HepG2 (cell line): ENCODE measurements around the gene ZNF620. TPM values are rescaled to one million over a fixed set of nuclear protein-coding genes. Genes with fewer than 3 reads are reported as not detected.

Experiments used
- ARNT2 ChIP-seq: sonication (generic); formaldehyde crosslinking; IDR thresholded peaks from 2 replicates; pipeline ENCODE4 v1.8.0; 2022; ENCODE audit warnings: mild to moderate bottlenecking, low read depth, missing genetic modification reagents, moderate library complexity
- HES4 ChIP-seq: sonication (generic); formaldehyde crosslinking; IDR thresholded peaks from 2 replicates; pipeline ENCODE4 v1.9.0; 2021; ENCODE audit warnings: mild to moderate bottlenecking, missing genetic modification reagents, borderline replicate concordance
- JARID2 ChIP-seq: sonication (generic); formaldehyde crosslinking; IDR thresholded peaks from 2 replicates; pipeline ENCODE4 v1.8.1; 2023; ENCODE audit warnings: missing genetic modification reagents, inconsistent platforms; ENCODE audit not compliant: insufficient replicate concordance
- MXI1 ChIP-seq: IDR thresholded peaks from 3 replicates; pipeline ENCODE4 v1.6.1; 2012; ENCODE audit warnings: low read depth, low read length, inconsistent platforms, borderline replicate concordance
- NFIB ChIP-seq: sonication (generic); formaldehyde crosslinking; IDR thresholded peaks from 2 replicates; pipeline ENCODE4 v1.9.0; 2021; ENCODE audit warnings: missing genetic modification reagents, mild to moderate bottlenecking, borderline replicate concordance
- NR2F6 ChIP-seq, 2 experiments: IDR thresholded peaks; 2 replicates each; pipeline ENCODE4 v1.6.1; 2016; ENCODE audit warnings: antibody characterized with exemption in 1 of 2, mild to moderate bottlenecking in 1 of 2
- PCBP1 ChIP-seq: fragments of 200-400 bp; formaldehyde crosslinking; IDR thresholded peaks from 2 replicates; pipeline ENCODE4 v1.6.1; 2017; ENCODE audit warnings: mild to moderate bottlenecking, low read depth, low read length, borderline replicate concordance
- SAP130 ChIP-seq: IDR thresholded peaks from 2 replicates; pipeline ENCODE4 v1.6.1; 2016; ENCODE audit warnings: low read depth
- SNAI1 ChIP-seq: sonication (generic); formaldehyde crosslinking; IDR thresholded peaks from 2 replicates; pipeline ENCODE4 v1.5.0; 2020; ENCODE audit warnings: mild to moderate bottlenecking, missing genetic modification reagents, borderline replicate concordance
- SOX5 ChIP-seq: IDR thresholded peaks from 2 replicates; pipeline ENCODE4 v1.6.1; 2016; ENCODE audit warnings: borderline replicate concordance
- ZNF138 ChIP-seq: sonication (generic); formaldehyde crosslinking; IDR thresholded peaks from 2 replicates; pipeline ENCODE4 v1.5.0; 2020; ENCODE audit warnings: mild to moderate bottlenecking, low read depth, missing genetic modification reagents
- ZNF737 ChIP-seq: sonication (generic); formaldehyde crosslinking; IDR thresholded peaks from 2 replicates; pipeline ENCODE4 v1.5.0; 2020; ENCODE audit warnings: missing genetic modification reagents, mild to moderate bottlenecking, borderline replicate concordance
- ZSCAN31 ChIP-seq: sonication (generic); formaldehyde crosslinking; IDR thresholded peaks from 2 replicates; pipeline ENCODE4 v1.5.0; 2020; ENCODE audit warnings: low read depth, mild to moderate bottlenecking, missing genetic modification reagents
- polyA plus RNA-seq, 8 experiments: library from polyadenylated mRNA; depleted of rRNA in 3 of 8; stranded (reverse) in 7 of 8; unstranded in 1 of 8; fragments of >200 nt; fragmentation: Illumina TruSeq in 4 of 8; extraction: Trizol in 4 of 8; gene quantifications; 2 replicates each; pipeline versions ENCODE4 v1.2.1 to v1.2.3, GENCODE V29; 2011 to 2016; ENCODE audit warnings: low read depth in 4 of 8, missing spikeins in 1 of 8, mixed read lengths in 1 of 8; ENCODE audit not compliant: insufficient read depth in 1 of 8
- total RNA-seq, 5 experiments: library from RNA; depleted of rRNA; stranded (reverse); fragments of >200 nt; fragmentation: Illumina TruSeq; extraction: Trizol; gene quantifications; 2 replicates each; pipeline ENCODE4 v1.2.3, GENCODE V29; 2016; ENCODE audit warnings: low read depth in 1 of 5
- TF ChIP-seq, protein P1 (sequence below): sonication (generic); formaldehyde crosslinking; IDR thresholded peaks from 2 replicates; pipeline ENCODE4 v1.8.1; 2023; ENCODE audit warnings: mild to moderate bottlenecking, moderate library complexity, missing genetic modification reagents
- TF ChIP-seq, protein P2 (sequence below): sonication (generic); formaldehyde crosslinking; IDR thresholded peaks from 2 replicates; pipeline ENCODE4 v1.8.0; 2022; ENCODE audit warnings: low read depth, missing genetic modification reagents
- TF ChIP-seq, protein P3 (sequence below): sonication (generic); formaldehyde crosslinking; conservative IDR thresholded peaks from 2 replicates; pipeline ENCODE4 v1.4.0; 2020; ENCODE audit warnings: missing genetic modification reagents
- TF ChIP-seq, protein P4 (sequence below): sonication (generic); formaldehyde crosslinking; conservative IDR thresholded peaks from 2 replicates; pipeline ENCODE4 v1.8.0; 2022; ENCODE audit warnings: mild to moderate bottlenecking, moderate library complexity, missing genetic modification reagents

The ZNF620 gene
- total and polyA plus RNA-seq, 2 of the 13 experiments (the other 11 are each of a cell fraction or from before 2014, with no cell fraction given) = 2.3 to 12.2 TPM

DNA sequence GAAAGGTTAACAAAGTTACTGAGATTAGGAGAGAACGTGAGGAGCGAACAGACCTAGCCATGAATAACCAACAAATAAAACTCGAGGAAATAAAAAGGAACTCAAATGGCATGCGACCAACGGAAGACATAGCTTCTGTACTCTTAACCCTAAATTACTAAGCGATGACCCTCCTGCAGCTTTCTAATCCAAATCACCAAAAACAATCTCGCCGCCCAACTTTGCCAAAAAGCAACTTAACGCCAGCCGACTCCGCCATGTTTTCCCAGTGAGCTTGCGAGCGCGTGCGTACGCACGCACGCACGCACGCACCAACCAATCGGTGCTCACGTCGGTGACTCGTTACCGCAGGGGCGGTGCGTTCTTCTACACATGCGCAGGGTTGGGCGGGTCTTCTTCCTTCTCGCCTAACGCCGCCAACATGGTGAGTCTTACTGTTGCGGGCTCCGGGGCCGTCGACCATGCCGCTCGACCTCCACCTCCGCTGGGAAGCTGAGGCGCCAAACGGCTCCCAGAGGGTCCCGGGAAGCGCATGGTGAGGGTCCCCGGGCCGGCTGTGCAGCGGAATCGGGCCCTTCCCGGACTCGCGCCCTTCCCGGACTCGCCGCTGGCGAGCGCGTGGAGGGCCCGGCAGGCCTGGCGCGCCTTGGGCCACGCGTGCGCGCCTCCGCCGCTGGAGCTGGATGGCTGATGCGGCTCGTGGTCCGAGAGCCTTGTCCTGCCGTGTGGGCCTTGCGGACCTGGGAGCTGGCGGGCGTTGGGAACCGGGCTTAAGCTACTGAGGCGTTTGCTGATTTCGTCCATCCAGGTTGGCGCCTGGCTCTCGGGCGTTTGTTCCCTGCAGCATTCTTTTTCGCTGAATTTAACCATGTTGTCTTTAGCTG lies 48.7 kb upstream of the ZNF620 start, which contains the start of gene RPL14 (continued):
- TF ChIP-seq, protein P1, sequence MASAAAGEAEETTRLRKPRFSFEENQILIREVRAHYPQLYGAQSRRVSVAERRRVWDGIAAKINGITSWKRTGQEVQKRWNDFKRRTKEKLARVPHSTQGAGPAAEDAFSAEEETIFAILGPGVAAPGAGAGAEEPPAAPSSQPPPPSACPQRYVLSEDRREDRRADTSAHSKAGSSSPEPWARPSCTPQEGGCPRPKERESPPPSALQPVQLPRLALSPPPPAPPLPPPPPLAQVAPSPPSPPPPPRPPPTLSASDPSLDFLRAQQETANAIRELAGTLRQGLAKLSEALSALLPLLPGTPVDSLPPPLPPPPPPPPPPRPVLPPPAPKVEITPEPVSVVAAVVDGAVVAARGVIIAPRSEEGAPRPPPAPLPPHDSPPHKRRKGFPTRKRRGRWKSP (CRISPR knock-in tag) = peak; percentile 54; the same call in 1 of the 2 replicates
- TF ChIP-seq ZNF737 (CRISPR knock-in tag) = no peak
- TF ChIP-seq, protein P2, sequence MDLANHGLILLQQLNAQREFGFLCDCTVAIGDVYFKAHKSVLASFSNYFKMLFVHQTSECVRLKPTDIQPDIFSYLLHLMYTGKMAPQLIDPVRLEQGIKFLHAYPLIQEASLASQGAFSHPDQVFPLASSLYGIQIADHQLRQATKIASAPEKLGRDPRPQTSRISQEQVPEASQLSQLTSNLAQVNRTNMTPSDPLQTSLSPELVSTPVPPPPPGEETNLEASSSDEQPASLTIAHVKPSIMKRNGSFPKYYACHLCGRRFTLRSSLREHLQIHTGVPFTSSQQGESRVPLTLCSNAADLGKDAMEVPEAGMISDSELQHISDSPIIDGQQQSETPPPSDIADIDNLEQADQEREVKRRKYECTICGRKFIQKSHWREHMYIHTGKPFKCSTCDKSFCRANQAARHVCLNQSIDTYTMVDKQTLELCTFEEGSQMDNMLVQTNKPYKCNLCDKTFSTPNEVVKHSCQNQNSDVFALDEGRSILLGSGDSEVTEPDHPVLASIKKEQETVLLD (CRISPR knock-in tag) = no peak; the same call in 1 of the 2 replicates
- no peak for TF ChIP-seq NFIB (CRISPR knock-in tag)
- TF ChIP-seq, protein P3, sequence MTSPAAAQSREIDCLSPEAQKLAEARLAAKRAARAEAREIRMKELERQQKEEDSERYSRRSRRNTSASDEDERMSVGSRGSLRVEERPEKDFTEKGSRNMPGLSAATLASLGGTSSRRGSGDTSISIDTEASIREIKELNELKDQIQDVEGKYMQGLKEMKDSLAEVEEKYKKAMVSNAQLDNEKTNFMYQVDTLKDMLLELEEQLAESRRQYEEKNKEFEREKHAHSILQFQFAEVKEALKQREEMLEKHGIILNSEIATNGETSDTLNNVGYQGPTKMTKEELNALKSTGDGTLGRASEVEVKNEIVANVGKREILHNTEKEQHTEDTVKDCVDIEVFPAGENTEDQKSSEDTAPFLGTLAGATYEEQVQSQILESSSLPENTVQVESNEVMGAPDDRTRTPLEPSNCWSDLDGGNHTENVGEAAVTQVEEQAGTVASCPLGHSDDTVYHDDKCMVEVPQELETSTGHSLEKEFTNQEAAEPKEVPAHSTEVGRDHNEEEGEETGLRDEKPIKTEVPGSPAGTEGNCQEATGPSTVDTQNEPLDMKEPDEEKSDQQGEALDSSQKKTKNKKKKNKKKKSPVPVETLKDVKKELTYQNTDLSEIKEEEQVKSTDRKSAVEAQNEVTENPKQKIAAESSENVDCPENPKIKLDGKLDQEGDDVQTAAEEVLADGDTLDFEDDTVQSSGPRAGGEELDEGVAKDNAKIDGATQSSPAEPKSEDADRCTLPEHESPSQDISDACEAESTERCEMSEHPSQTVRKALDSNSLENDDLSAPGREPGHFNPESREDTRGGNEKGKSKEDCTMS (CRISPR knock-in tag) = no peak
- TF ChIP-seq NR2F6 (IDR thresholded peaks at IDR 0.05) = no peak
- no peak for TF ChIP-seq NR2F6 (CRISPR knock-in tag; IDR thresholded peaks at IDR 0.05)
- 0 out of 2 replicates have a peak, but pooled peaks have one; percentile 30 for TF ChIP-seq ZNF138 (CRISPR knock-in tag)
- peak; percentile 93 for TF ChIP-seq SAP130
- peak; percentile 81 for TF ChIP-seq HES4 (CRISPR knock-in tag)
- TF ChIP-seq, protein P4, sequence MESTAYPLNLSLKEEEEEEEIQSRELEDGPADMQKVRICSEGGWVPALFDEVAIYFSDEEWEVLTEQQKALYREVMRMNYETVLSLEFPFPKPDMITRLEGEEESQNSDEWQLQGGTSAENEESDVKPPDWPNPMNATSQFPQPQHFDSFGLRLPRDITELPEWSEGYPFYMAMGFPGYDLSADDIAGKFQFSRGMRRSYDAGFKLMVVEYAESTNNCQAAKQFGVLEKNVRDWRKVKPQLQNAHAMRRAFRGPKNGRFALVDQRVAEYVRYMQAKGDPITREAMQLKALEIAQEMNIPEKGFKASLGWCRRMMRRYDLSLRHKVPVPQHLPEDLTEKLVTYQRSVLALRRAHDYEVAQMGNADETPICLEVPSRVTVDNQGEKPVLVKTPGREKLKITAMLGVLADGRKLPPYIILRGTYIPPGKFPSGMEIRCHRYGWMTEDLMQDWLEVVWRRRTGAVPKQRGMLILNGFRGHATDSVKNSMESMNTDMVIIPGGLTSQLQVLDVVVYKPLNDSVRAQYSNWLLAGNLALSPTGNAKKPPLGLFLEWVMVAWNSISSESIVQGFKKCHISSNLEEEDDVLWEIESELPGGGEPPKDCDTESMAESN = peak; percentile 74; the same call in 1 of the 2 replicates
- no peak for TF ChIP-seq ZSCAN31 (CRISPR knock-in tag)
- TF ChIP-seq SNAI1 (CRISPR knock-in tag) = no peak
- no peak for TF ChIP-seq PCBP1
- TF ChIP-seq JARID2 (CRISPR knock-in tag) = no peak
- peak; percentile 87; the same call in 1 of the 3 replicates for TF ChIP-seq MXI1
- TF ChIP-seq SOX5 (CRISPR knock-in tag) = no peak
- TF ChIP-seq ARNT2 (CRISPR knock-in tag) = peak; percentile 83
